Retinal pigment epithelial cell (primary cell): ENCODE results near the gene TCF7L2.

Source experiments
- DNase-seq: peaks from one replicate; pipeline ENCODE4 v3.0.0-alpha.2; 2010; ENCODE audit warnings: low read depth
- H3K4me3 ChIP-seq: 2 replicates; pipeline ENCODE4 v1.5.1; 2011; ENCODE audit warnings: mild to moderate bottlenecking, low read length, control low read depth, moderate library complexity
- CTCF ChIP-seq: conservative IDR thresholded peaks from 2 replicates; pipeline ENCODE4 v1.5.1; 2011; ENCODE audit warnings: low read depth, low read length, control low read depth, inconsistent platforms

The TCF7L2 gene

GRCh38 chr10:113005380-113005779, 55.3 kb downstream of the TCF7L2 start:
- H3K4me3 ChIP-seq: no peak overlapping the region
- no peak for TF ChIP-seq CTCF
- no peak for DNase-seq

- no peak for TF ChIP-seq CTCF
- H3K4me3 ChIP-seq: no peak overlapping the region
- DNase-seq: no peak
These were observed 56.8 kb downstream of the TCF7L2 start for GRCh38 chr10:113006656-113007342.

GRCh38 chr10:113007343-113007771, 57.3 kb downstream of the TCF7L2 start:
- no peak for DNase-seq
- H3K4me3 ChIP-seq: no peak overlapping the region
- TF ChIP-seq CTCF: no peak

GRCh38 chr10:113007821-113008220, 57.8 kb downstream of the TCF7L2 start:
- no peak for TF ChIP-seq CTCF
- no peak overlapping the region for H3K4me3 ChIP-seq
- DNase-seq: no peak

- no peak for DNase-seq
- no peak for TF ChIP-seq CTCF
- H3K4me3 ChIP-seq: no peak overlapping the region
These were observed 61.7 kb downstream of the TCF7L2 start for GRCh38 chr10:113011592-113012374.

GRCh38 chr10:113015201-113015600, 65.2 kb downstream of the TCF7L2 start:
- DNase-seq: no peak
- no peak for TF ChIP-seq CTCF
- no peak overlapping the region for H3K4me3 ChIP-seq

- H3K4me3 ChIP-seq: no peak overlapping the region
- no peak for TF ChIP-seq CTCF
- DNase-seq: no peak
These were observed 67.3 kb downstream of the TCF7L2 start for GRCh38 chr10:113017376-113017775.
